Karpas-422 (cell line): ENCODE data around the gene MASP2. TPM values are rescaled to one million over a fixed set of nuclear protein-coding genes. Genes with fewer than 3 reads are reported as not detected.
A peak's percentile ranks its signal among the peaks of the same experiment; 100 is the strongest.
"Not testable (repeated sequence)": the region's sequence is repeated elsewhere in the genome, so short reads cannot be mapped to it uniquely, and the experiment has no call there.

ENCODE experiments used
- DNase-seq: peaks from one replicate; pipeline ENCODE4 v3.0.0-alpha.2; 2015
- H2AFZ ChIP-seq: fragments of 200-600 bp; sonication (generic); 2 replicates; pipeline ENCODE4 v1.6.1; 2014; ENCODE audit warnings: antibody characterized with exemption, low read length, mixed read lengths
- H3K27ac ChIP-seq: fragments of 200-600 bp; sonication (generic); 2 replicates; pipeline ENCODE4 v1.5.1; 2014; ENCODE audit warnings: mild to moderate bottlenecking, low read length, moderate library complexity
- H3K27me3 ChIP-seq: fragments of 200-600 bp; sonication (generic); 2 replicates; pipeline ENCODE4 v1.6.1; 2014; ENCODE audit warnings: low read length, mixed read lengths
- H3K36me3 ChIP-seq: fragments of 200-600 bp; sonication (generic); 2 replicates; pipeline ENCODE4 v1.6.1; 2014; ENCODE audit warnings: low read length, mixed read lengths; ENCODE audit not compliant: insufficient read depth
- H3K4me1 ChIP-seq: fragments of 200-600 bp; sonication (generic); 2 replicates; pipeline ENCODE4 v1.6.1; 2014; ENCODE audit warnings: mild to moderate bottlenecking, low read length, mixed read lengths
- H3K4me2 ChIP-seq: fragments of 200-600 bp; sonication (generic); 2 replicates; pipeline ENCODE4 v1.6.1; 2014; ENCODE audit warnings: low read length, low read depth, mild to moderate bottlenecking; ENCODE audit not compliant: poor library complexity, severe bottlenecking
- H3K4me3 ChIP-seq: fragments of 200-600 bp; sonication (generic); 2 replicates; pipeline ENCODE4 v1.5.1; 2014; ENCODE audit warnings: mild to moderate bottlenecking, antibody characterized with exemption, low read length, mixed read lengths
- H3K79me2 ChIP-seq: fragments of 200-600 bp; sonication (generic); 2 replicates; pipeline ENCODE4 v1.6.1; 2014; ENCODE audit warnings: mild to moderate bottlenecking, low read length, mixed read lengths
- H3K9ac ChIP-seq: fragments of 200-600 bp; sonication (generic); 2 replicates; pipeline ENCODE4 v1.6.0; 2014; ENCODE audit warnings: low read length
- H3K9me2 ChIP-seq: fragments of 200-600 bp; sonication (generic), shearing (Covaris generic); replicated peaks from 2 replicates; pipeline ENCODE4 v1.6.0; 2014; ENCODE audit warnings: mild to moderate bottlenecking, low read length, moderate library complexity; ENCODE audit not compliant: insufficient read depth
- H3K9me3 ChIP-seq: fragments of 300-700, 200-600 bp; sonication (generic); 2 replicates; pipeline ENCODE4 v1.6.1; 2014; ENCODE audit warnings: low read length, mixed read lengths
- H4K20me1 ChIP-seq: fragments of 200-600 bp; sonication (generic); 2 replicates; pipeline ENCODE4 v1.6.1; 2014; ENCODE audit warnings: mild to moderate bottlenecking, antibody characterized with exemption, low read length, low read depth; ENCODE audit not compliant: insufficient read depth
- total RNA-seq: library from RNA; depleted of rRNA; stranded (reverse); fragments of >200 nt; shearing (Covaris generic); gene quantifications from 2 replicates; pipeline ENCODE4 v1.2.3, GENCODE V29; 2014; ENCODE audit warnings: low replicate concordance

The MASP2 gene
- total RNA-seq, 1 experiment from 2014 or later = not detected

DNA sequence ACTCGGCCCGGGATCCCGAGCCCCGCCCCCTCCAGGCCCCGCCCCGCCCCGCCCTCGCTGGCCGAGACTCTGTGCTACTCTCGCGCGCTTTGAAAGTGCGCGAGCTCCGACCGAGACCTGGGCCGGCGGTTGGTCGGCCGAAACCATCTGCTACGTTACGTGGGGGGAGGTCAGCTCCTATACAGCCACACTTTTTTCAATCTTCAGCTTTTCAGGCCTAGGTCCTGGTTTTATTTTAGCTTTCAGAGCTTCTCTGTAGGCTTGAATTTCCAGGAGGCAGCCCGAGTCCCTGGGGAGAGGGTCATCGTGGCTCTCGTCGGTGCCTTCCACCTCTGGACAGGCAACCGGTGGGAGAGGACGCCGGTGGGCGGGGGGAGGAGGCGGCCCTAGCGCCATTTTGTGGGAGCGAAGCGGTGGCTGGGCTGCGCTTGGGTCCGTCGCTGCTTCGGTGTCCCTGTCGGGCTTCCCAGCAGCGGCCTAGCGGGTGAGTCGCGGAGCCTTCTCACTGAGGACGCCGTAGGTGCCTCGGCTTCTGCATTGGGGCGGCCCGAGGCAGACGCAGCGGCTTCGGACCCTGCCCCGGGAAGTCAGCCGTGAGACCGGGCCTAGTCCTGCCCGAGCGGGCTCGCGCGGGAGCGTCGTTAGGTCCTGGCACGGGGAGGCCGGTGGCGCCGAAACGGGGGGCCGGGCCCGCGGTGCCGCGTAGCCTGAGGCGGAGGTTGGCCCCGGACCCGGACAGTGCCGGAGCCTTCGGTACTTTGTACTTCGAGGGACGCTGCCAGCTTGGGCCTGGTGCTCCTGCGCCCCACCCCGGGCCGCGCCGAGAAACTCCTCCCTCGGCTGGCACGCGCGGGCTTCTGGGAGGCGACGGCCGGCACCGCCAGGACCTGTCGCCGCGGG is 34.5 kb downstream of the MASP2 start, which contains the start of gene TARDBP:
Gene TARDBP, plus strand, starts transcription at position 395 of the 900 bp plus-strand sequence. CDS start 1,074 bp downstream, outside the sequence.
- peaks cover 34% of the 10 kb centered on the region for H4K20me1 ChIP-seq
- H3K9me3 ChIP-seq = no peaks in the 10 kb centered on the region
- peaks cover 18% of the 10 kb centered on the region for H3K4me1 ChIP-seq
- peak; percentile 96 for DNase-seq
- H3K9me2 ChIP-seq = no peaks in the 10 kb centered on the region
- peaks cover 38% of the 10 kb centered on the region for H3K79me2 ChIP-seq
- peak within 1 kb of the TSS; percentile 77 for H3K4me3 ChIP-seq
- H3K36me3 ChIP-seq = peaks cover 34% of the 10 kb centered on the region
- no peaks in the 10 kb centered on the region for H3K27me3 ChIP-seq
- peak within 1 kb of the TSS; percentile 74 for H3K27ac ChIP-seq
- H3K4me2 ChIP-seq = peak within 1 kb of the TSS; percentile 97
- H3K9ac ChIP-seq = peak within 1 kb of the TSS; percentile 93
- peak within 1 kb of the TSS; percentile 93 for H2AFZ ChIP-seq

DNA sequence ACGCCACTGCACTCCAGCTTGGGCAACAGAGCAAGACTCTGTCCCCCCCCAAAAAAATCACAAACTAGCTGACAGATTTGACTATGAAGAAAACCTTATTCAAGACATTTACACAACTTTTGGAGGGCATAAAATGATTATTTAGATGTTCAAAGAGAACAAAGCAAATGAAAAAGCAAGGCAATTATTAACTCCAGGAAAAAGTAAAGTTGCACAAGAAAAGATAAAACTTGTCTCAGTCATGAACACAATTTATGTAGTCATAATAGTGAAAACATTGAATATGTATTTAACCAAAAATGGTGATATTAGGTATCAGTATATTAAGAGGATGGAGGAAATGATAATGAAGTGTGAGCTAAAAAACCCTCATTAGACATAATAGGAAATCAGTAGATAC is 46.5 kb downstream of the MASP2 start:
- no peaks in the 10 kb centered on the region for H3K9me2 ChIP-seq
- H3K9me3 ChIP-seq = no peaks in the 10 kb centered on the region

DNA sequence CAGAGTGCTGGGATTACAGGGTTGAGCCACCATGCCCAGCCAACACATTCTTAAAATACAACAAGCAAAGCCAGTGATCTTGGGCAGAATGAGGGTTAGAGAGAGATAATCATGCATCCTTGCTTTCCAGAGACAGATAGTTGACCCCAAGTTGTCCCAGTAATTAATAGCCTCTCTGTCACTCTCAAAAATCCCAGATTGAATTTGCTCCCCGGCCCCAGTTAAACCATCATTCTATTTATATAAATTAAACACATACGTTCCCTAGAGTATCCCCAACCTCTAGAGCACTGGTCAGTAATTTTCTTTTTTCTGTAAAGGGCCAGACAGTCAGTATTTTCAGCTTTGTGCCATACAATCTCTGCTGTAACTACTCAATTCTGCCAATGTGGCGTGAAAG is 50.9 kb downstream of the MASP2 start:
- Histone ChIP-seq H3K27ac (no peak overlapping the region), H3K9ac (no peak overlapping the region), H3K79me2 (no peaks in the 10 kb centered on the region), H3K9me3 (no peaks in the 10 kb centered on the region), H3K27me3 (no peaks in the 10 kb centered on the region), H3K36me3 (no peaks in the 10 kb centered on the region), H3K4me1 (no peaks in the 10 kb centered on the region), H3K4me2 (no peak overlapping the region), H2AFZ (no peak overlapping the region), H4K20me1 (no peaks in the 10 kb centered on the region), H3K9me2 (no peaks in the 10 kb centered on the region), H3K4me3 (no peak overlapping the region)
- DNase-seq = no peak

More for the DNA sequence above, 46.5 kb downstream of the MASP2 start:
- no peak overlapping the region for H3K27ac ChIP-seq
- DNase-seq = no peak
- no peaks in the 10 kb centered on the region for H4K20me1 ChIP-seq
- no peaks in the 10 kb centered on the region for H3K36me3 ChIP-seq
- no peaks in the 10 kb centered on the region for H3K4me1 ChIP-seq
- H3K27me3 ChIP-seq = no peaks in the 10 kb centered on the region
- no peak overlapping the region for H2AFZ ChIP-seq
- no peak overlapping the region for H3K4me2 ChIP-seq
- H3K4me3 ChIP-seq = no peak overlapping the region
- no peak overlapping the region for H3K9ac ChIP-seq
- no peaks in the 10 kb centered on the region for H3K79me2 ChIP-seq

DNA sequence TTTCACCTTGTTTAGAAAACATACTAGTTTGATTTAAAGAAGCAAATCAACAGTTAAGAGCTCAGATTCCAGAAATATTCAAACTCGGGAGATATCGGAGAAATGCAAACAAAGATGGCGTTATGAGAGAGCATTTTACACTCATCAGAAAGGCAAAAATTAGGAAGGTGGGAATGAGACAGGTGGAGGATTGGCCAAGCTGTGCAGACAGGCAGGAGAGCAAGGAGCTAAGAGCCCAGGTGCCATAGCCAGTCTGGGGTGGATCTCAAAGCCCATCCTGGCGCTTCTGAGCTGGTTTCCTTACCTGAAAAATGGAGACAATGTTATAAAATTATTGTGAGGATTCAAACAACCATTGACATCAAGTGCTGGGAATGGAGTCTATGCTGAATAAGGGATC is 54.2 kb downstream of the MASP2 start:
- Histone ChIP-seq H3K27me3 (no peaks in the 10 kb centered on the region), H3K4me1 (no peaks in the 10 kb centered on the region), H3K9me2 (no peaks in the 10 kb centered on the region), H4K20me1 (no peaks in the 10 kb centered on the region), H3K9me3 (no peaks in the 10 kb centered on the region), H3K36me3 (no peaks in the 10 kb centered on the region), H3K27ac (no peak overlapping the region), H3K4me2 (no peak overlapping the region), H3K9ac (no peak overlapping the region), H3K79me2 (no peaks in the 10 kb centered on the region), H2AFZ (no peak overlapping the region), H3K4me3 (no peak overlapping the region)
- no peak for DNase-seq

DNA sequence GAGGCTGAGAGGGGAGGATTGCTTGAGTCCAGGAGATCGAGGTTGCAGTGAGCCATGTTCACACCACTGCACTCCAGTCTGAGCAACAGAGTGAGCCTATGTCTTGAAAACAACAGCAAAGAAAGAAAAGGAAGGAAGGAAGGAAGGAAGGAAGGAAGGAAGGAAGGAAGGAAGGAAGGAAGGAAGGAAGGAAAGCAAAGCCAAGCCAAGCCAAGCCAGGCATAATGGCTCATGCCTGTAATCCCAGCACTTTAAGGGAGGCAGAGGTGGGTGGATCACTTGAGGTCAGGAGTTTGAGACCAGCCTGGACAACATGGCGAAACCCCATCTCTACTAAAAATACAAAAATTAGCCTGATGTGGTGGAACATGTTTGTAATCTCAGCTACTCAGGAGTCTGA is 55.0 kb downstream of the MASP2 start:
- H3K27ac ChIP-seq, H2AFZ ChIP-seq, H3K9me3 ChIP-seq, H3K36me3 ChIP-seq, H3K9ac ChIP-seq, H3K4me3 ChIP-seq, H3K79me2 ChIP-seq, DNase-seq, H3K4me1 ChIP-seq, H3K27me3 ChIP-seq, H4K20me1 ChIP-seq, H3K9me2 ChIP-seq, H3K4me2 ChIP-seq: not testable (repeated sequence)

DNA sequence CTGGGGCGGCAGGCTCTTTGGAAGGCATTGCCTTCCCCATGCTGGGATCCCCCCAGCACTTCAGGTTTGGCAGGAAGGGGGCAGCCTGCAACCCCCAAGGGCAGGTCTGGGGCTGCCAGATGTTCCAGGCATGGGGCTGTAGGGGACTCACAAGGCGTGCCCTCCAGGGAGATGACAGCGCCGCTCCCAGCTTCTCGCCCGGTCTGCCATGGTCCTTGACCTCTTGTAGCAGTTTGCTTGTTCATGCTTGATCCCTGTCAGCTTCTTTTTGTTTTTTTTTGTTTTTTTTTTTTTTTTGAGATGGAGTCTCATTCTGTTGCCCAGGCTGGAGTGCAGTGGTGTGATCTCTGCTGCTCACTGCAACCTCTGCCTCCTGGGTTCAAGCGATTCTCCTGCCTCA is 56.2 kb downstream of the MASP2 start:
- H2AFZ ChIP-seq = no peak overlapping the region
- H3K9me2 ChIP-seq = no peaks in the 10 kb centered on the region
- no peaks in the 10 kb centered on the region for H3K79me2 ChIP-seq
- H3K4me3 ChIP-seq = no peak overlapping the region
- no peak overlapping the region for H3K4me2 ChIP-seq
- H4K20me1 ChIP-seq = no peaks in the 10 kb centered on the region
- H3K4me1 ChIP-seq = no peaks in the 10 kb centered on the region
- no peak for DNase-seq
- H3K27ac ChIP-seq = no peak overlapping the region
- H3K9me3 ChIP-seq = no peaks in the 10 kb centered on the region
- H3K9ac ChIP-seq = no peak overlapping the region
- no peaks in the 10 kb centered on the region for H3K36me3 ChIP-seq
- no peaks in the 10 kb centered on the region for H3K27me3 ChIP-seq

DNA sequence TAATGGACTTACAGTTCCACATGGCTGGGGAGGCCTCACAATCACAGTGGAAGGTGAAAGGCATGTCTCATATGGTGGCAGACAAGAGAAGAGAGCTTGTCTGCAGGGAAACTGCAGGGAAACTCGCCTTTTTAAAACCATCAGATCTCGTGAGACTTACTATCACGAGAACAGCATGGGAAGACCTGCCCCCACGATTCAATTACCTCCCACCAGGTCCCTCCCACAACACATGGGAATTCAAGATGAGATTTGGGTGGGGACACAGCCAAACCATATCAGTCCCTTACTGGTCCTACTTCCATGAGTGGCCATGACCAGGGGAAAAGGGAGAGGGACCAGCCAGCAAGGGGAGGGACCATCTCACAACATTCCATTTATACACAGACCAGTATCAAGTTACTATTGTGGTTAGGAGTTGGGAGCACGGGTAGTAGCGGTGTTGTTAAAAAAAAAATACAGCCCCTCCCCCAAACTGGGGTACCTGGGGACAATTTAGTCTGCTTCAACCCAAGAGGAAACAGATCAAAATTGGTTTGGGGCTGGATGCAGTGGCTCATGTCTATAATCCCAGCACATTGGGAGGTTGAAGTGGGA is 57.0 kb downstream of the MASP2 start:
- not testable (repeated sequence) for H3K4me2 ChIP-seq, H3K4me1 ChIP-seq, H3K27ac ChIP-seq, H2AFZ ChIP-seq, DNase-seq, H3K9ac ChIP-seq, H3K36me3 ChIP-seq, H3K79me2 ChIP-seq, H3K9me2 ChIP-seq, H3K4me3 ChIP-seq, H3K27me3 ChIP-seq, H4K20me1 ChIP-seq, H3K9me3 ChIP-seq

DNA sequence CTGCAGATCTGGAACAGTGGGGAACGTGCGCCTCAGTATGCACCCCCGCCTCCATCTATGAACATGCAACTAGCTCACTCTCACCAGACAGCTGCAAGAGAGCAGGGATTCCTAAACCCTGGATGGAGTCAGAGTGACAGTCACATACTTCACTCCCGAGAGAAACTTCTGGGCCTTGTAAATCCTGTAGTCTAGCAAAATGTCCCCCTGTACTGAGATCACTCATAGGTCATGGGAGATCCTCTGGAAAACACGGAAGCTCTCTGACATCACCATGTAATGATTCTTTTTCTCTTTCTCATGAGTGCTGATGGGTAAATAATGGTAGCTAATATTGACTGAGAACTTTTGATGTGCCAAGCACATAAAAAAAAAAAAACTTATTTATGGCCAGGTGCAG is 57.9 kb downstream of the MASP2 start:
- H4K20me1 ChIP-seq = no peaks in the 10 kb centered on the region

More for the DNA sequence above, 57.9 kb downstream of the MASP2 start:
- no peak overlapping the region for H3K4me2 ChIP-seq
- no peaks in the 10 kb centered on the region for H3K36me3 ChIP-seq
- no peaks in the 10 kb centered on the region for H3K9me3 ChIP-seq
- no peak overlapping the region for H3K4me3 ChIP-seq
- no peaks in the 10 kb centered on the region for H3K27me3 ChIP-seq
- no peaks in the 10 kb centered on the region for H3K4me1 ChIP-seq
- no peak overlapping the region for H2AFZ ChIP-seq
- no peak for DNase-seq
- H3K9me2 ChIP-seq = no peaks in the 10 kb centered on the region
- H3K27ac ChIP-seq = no peak overlapping the region
- no peak overlapping the region for H3K9ac ChIP-seq
- no peaks in the 10 kb centered on the region for H3K79me2 ChIP-seq
